Endothelial cell of umbilical vein (primary cell): Measurements from ENCODE around the gene DNAJB1. TPM values are rescaled to one million over a fixed set of nuclear protein-coding genes. Genes with fewer than 3 reads are reported as not detected.

ENCODE experiments used
- BruUV-seq: library from RNA; stranded (reverse); fragments of 400-500 nt; replicated peaks from 2 replicates; lab custom pipeline; 2021; lab: Mats Ljungman, UMichigan
- CTCF ChIA-PET: fragments of 300-600, 350-600 bp; sonication (Branson Sonifier 250); formaldehyde crosslinking; loops from one replicate; lab custom pipeline; 2021; ENCODE audit warnings: antibody characterized with exemption, inconsistent platforms; lab: Charles Lee
- POLR2A ChIA-PET: fragments of 300-600, 350-600 bp; sonication (Branson Sonifier 250); formaldehyde crosslinking; loops from one replicate; lab custom pipeline; 2021; ENCODE audit warnings: antibody characterized with exemption, inconsistent platforms; lab: Charles Lee
- DNase-seq: peaks from one replicate; pipeline ENCODE4 v3.0.0-alpha.2; 2011; ENCODE audit warnings: low read depth, low spot score
- FAIRE-seq: peaks from 2 replicates; lab custom pipeline; 2011; peaks lifted over from hg19 to GRCh38; lab: Jason Lieb, UNC
- H2AFZ ChIP-seq: 2 replicates; pipeline ENCODE4 v1.6.0; 2012; ENCODE audit warnings: low read depth, low read length, control low read depth, inconsistent platforms
- H3K27ac ChIP-seq: 2 replicates; pipeline ENCODE4 v1.5.1; 2011; ENCODE audit warnings: low read depth, mild to moderate bottlenecking, control low read depth, low read length, moderate library complexity; ENCODE audit not compliant: insufficient read depth
- H3K27me3 ChIP-seq, 2 experiments: 2 replicates each; pipeline versions ENCODE4 v1.6.0 to v1.6.1; 2011; ENCODE audit warnings: low read length in 2 of 2, mixed read lengths in 1 of 2; ENCODE audit not compliant: control insufficient read depth in 2 of 2, insufficient read depth in 2 of 2
- H3K36me3 ChIP-seq, 2 experiments: 2 replicates in 1 of 2; 3 replicates in 1 of 2; pipeline ENCODE4 v1.5.1; 2011; ENCODE audit warnings: low read length in 2 of 2, mild to moderate bottlenecking in 1 of 2, moderate library complexity in 1 of 2; ENCODE audit not compliant: control insufficient read depth in 2 of 2, insufficient read depth in 2 of 2; ENCODE audit errors: extremely low read depth in 1 of 2
- H3K4me1 ChIP-seq: 3 replicates; pipeline ENCODE4 v1.5.1; 2011; ENCODE audit warnings: mild to moderate bottlenecking, low read length; ENCODE audit not compliant: control insufficient read depth, insufficient read depth; ENCODE audit errors: extremely low read depth
- H3K4me2 ChIP-seq: 2 replicates; pipeline ENCODE4 v1.6.1; 2011; ENCODE audit warnings: low read length, control low read depth, mixed read lengths; ENCODE audit not compliant: insufficient read depth
- H3K4me3 ChIP-seq, 3 experiments: fragments of 200-600 bp in 1 of 3; sonication (generic), shearing (Covaris generic) in 1 of 3; replicated peaks in 1 of 3; 2 replicates each; pipeline ENCODE4 v1.5.1; 2011 to 2016; ENCODE audit warnings: control low read depth in 3 of 3, low read length in 3 of 3, mild to moderate bottlenecking in 2 of 3, inconsistent platforms in 1 of 3, low read depth in 1 of 3, moderate library complexity in 1 of 3; ENCODE audit not compliant: insufficient read depth in 1 of 3
- H3K79me2 ChIP-seq: 2 replicates; pipeline ENCODE4 v1.6.0; 2012; ENCODE audit warnings: low read length, inconsistent platforms; ENCODE audit not compliant: control insufficient read depth, insufficient read depth
- H3K9ac ChIP-seq: replicated peaks from 2 replicates; pipeline ENCODE3; 2011; ENCODE audit warnings: low read length, control low read depth; ENCODE audit not compliant: insufficient read depth; ENCODE audit errors: extremely low read depth
- H3K9me1 ChIP-seq: replicated peaks from 3 replicates; pipeline ENCODE4 v1.6.0; 2011; ENCODE audit warnings: mild to moderate bottlenecking, low read length; ENCODE audit not compliant: control insufficient read depth, insufficient read depth; ENCODE audit errors: extremely low read depth
- H3K9me3 ChIP-seq: replicated peaks from 2 replicates; pipeline ENCODE4 v1.5.1; 2012; ENCODE audit warnings: low read length, inconsistent platforms; ENCODE audit not compliant: control insufficient read depth, insufficient read depth
- H4K20me1 ChIP-seq: replicated peaks from 2 replicates; pipeline ENCODE3; 2011; ENCODE audit warnings: mild to moderate bottlenecking, low read length; ENCODE audit not compliant: control insufficient read depth, insufficient read depth; ENCODE audit errors: extremely low read depth
- EZH2 ChIP-seq: IDR thresholded peaks from 2 replicates; pipeline ENCODE4 v1.6.1; 2012; ENCODE audit warnings: borderline replicate concordance, low read depth, mild to moderate bottlenecking, moderate library complexity, low read length, inconsistent platforms; ENCODE audit not compliant: severe bottlenecking
- FOS ChIP-seq: IDR thresholded peaks from 2 replicates; pipeline ENCODE4 v1.6.1; 2011; ENCODE audit warnings: mild to moderate bottlenecking, low read length, moderate library complexity, borderline replicate concordance; ENCODE audit not compliant: insufficient read depth
- GATA2 ChIP-seq: IDR thresholded peaks from 2 replicates; pipeline ENCODE4 v1.7.0; 2011; ENCODE audit warnings: low read depth, mild to moderate bottlenecking, moderate library complexity, mixed read lengths, low read length; ENCODE audit not compliant: insufficient read length, insufficient read depth
- JUN ChIP-seq: IDR thresholded peaks from 2 replicates; pipeline ENCODE4 v1.6.1; 2011; ENCODE audit warnings: borderline replicate concordance, low read depth; ENCODE audit not compliant: insufficient read length, insufficient read depth
- MAX ChIP-seq: IDR thresholded peaks from 2 replicates; pipeline ENCODE4 v1.6.1; 2011; ENCODE audit not compliant: insufficient read depth, insufficient read length
- MYC ChIP-seq: IDR thresholded peaks from one replicate; pipeline ENCODE4 v1.6.1; 2011; ENCODE audit warnings: mild to moderate bottlenecking, low read depth, low read length
- dilution Hi-C: fragments of 300-500 bp; cut with MboI; formaldehyde crosslinking; loops from one replicate; pipeline ENCODE4 v1.15.0; 2019; ENCODE audit warnings: low sequenced_read_pairs; ENCODE audit not compliant: extremely low pct_ligation_motif_present
- intact Hi-C: fragments of 100-400 bp; cut with micrococcal nuclease; formaldehyde crosslinking; loops from one replicate; pipeline ENCODE4 v1.10.0; 2022
- polyA plus RNA-seq, 4 experiments: library from polyadenylated mRNA; depleted of rRNA in 3 of 4; stranded (reverse) in 3 of 4; unstranded in 1 of 4; fragments of >200 nt; gene quantifications; 2 replicates each; pipeline versions ENCODE4 v1.2.1 to v1.2.3, GENCODE V29; 2011 to 2012; ENCODE audit warnings: missing spikeins in 1 of 4
- total RNA-seq: library from RNA; stranded (reverse); gene quantifications from 2 replicates; pipeline ENCODE4 v1.2.3, GENCODE V29; 2021

Gene DNAJB1
- total and polyA plus RNA-seq, 2 donors (not counting 3 experiments of a cell fraction or from before 2014, with no cell fraction given): 58.6 to 59.8 TPM

- TF ChIP-seq EZH2 (no peak), GATA2 (no peak), MAX (no peak), MYC (no peak), JUN (no peak), FOS (no peak)
- CTCF ChIA-PET: interaction anchor here (0.6 to 4.1 kb wide), 7 partner anchors 9 to 116 kb away, joined by 3 to 12 read pairs (median 5); partner anchors contain the start of genes DNAJB1 and GIPC1
- Histone ChIP-seq H4K20me1 (no peaks in the 10 kb centered on the region), H3K4me2 (no peak overlapping the region), H3K4me1 (peaks cover 22% of the 10 kb centered on the region), H2AFZ (no peak overlapping the region), H3K36me3 (peaks cover 3 to 17% of the 10 kb centered on the region in 2 experiments), H3K27ac (no peak overlapping the region), H3K27me3 (no peaks in the 10 kb centered on the region), H3K9me1 (no peaks in the 10 kb centered on the region), H3K9me3 (no peaks in the 10 kb centered on the region), H3K79me2 (no peaks in the 10 kb centered on the region), H3K4me3 (no peak overlapping the region), H3K9ac (no peak overlapping the region)
- dilution Hi-C loops (no loop called here), intact Hi-C loops (loop anchor here (5.0 kb wide), 1 partner anchor 341 kb away; the partner anchor contains the start of gene ASF1B)
- POLR2A ChIA-PET: no interaction called here
- FAIRE-seq (no peak), DNase-seq (no peak)
- BruUV-seq: no TSS peak
Measured at GRCh38 chr19:14478113-14478545, 40.1 kb downstream of the DNAJB1 start.
